ENCODE results near the gene DEAF1.

DNA sequence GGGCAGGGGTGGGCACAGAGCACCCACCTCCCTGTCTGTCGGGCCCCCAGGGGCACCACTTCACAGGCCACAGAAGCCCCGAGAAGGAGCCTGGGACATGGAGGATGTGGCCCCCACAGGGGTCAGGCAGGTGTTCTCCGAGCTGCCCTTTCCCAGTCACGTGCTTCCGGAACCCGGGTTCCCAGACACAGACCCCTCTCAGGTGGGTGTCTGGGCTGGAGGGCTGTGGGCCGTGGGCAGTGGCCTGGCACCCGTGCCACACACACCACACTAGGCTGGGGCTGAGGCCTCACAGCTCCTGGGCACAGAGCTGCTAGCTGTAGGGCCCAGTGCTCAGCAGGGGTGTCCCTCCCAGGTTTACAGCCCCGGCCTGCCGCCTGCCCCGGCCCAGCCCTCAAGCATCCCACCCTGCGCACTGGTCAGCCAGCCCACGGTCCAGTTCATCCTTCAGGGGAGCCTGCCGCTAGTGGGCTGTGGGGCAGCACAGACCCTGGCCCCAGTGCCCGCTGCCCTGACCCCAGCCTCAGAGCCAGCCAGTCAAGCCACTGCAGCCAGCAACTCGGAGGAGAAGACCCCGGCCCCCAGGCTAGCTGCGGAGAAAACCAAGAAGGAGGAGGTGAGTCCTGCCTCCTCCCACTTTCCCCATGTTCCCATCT is 84.7 kb downstream of the DEAF1 start:
- TF ChIP-seq, protein P1, sequence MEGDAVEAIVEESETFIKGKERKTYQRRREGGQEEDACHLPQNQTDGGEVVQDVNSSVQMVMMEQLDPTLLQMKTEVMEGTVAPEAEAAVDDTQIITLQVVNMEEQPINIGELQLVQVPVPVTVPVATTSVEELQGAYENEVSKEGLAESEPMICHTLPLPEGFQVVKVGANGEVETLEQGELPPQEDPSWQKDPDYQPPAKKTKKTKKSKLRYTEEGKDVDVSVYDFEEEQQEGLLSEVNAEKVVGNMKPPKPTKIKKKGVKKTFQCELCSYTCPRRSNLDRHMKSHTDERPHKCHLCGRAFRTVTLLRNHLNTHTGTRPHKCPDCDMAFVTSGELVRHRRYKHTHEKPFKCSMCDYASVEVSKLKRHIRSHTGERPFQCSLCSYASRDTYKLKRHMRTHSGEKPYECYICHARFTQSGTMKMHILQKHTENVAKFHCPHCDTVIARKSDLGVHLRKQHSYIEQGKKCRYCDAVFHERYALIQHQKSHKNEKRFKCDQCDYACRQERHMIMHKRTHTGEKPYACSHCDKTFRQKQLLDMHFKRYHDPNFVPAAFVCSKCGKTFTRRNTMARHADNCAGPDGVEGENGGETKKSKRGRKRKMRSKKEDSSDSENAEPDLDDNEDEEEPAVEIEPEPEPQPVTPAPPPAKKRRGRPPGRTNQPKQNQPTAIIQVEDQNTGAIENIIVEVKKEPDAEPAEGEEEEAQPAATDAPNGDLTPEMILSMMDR (IDR thresholded peaks at IDR 0.05) = no peak
- no peak for TF ChIP-seq EP300 (IDR thresholded peaks at IDR 0.05)
- no peak for TF ChIP-seq POLR2AphosphoS5 (IDR thresholded peaks at IDR 0.05)
- TF ChIP-seq POLR2A (IDR thresholded peaks at IDR 0.05) = no peak
